ENCODE results near the gene AKAP8L.

Gene AKAP8L, protein sequence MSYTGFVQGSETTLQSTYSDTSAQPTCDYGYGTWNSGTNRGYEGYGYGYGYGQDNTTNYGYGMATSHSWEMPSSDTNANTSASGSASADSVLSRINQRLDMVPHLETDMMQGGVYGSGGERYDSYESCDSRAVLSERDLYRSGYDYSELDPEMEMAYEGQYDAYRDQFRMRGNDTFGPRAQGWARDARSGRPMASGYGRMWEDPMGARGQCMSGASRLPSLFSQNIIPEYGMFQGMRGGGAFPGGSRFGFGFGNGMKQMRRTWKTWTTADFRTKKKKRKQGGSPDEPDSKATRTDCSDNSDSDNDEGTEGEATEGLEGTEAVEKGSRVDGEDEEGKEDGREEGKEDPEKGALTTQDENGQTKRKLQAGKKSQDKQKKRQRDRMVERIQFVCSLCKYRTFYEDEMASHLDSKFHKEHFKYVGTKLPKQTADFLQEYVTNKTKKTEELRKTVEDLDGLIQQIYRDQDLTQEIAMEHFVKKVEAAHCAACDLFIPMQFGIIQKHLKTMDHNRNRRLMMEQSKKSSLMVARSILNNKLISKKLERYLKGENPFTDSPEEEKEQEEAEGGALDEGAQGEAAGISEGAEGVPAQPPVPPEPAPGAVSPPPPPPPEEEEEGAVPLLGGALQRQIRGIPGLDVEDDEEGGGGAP

DNA sequence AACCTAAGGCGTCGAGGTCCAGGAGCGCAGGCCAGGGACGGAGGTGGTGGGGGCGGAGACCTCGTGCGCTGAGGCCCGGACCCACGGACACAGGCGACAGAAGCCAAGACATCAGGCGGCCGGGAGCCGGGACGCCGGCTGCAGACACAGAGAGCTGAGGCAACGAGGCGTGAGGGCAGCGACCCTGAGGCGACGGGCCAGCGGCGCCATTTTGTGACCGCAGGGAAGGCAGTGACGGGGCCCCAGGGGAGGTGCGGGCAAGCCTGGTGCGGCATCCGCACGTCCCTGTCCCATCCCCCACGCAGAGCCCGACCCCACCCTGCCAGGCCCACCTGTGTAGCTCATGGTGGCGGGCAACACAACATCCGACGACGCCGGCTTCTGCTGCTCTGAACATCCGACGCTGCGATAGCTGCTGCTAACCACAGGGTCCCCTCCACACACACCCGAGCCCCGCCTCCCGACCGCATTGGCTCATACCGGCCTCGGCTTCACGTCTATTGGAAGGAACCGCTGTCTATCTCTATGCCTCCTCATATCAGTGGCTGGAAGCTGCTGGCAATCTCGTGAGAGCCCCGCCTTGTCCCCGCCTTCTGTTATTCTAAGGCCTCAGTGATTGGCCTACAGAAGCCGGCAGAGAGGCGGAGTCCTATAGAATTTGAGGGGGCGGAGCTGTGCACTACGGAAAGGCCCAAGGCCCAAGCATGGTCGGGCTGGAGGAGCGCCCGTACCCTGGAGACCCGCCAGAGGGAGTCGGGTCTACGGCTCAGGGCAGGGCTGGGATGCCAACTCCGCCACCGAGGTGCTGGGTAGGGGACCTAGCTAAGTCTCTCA lies at the start of gene AKAP8L:
Gene AKAP8L, minus strand, starts transcription at position 410 of the 834 bp plus-strand sequence. Its CDS starts 65 bp downstream, at position 345.
- peak; percentile 99 for FAIRE-seq

DNA sequence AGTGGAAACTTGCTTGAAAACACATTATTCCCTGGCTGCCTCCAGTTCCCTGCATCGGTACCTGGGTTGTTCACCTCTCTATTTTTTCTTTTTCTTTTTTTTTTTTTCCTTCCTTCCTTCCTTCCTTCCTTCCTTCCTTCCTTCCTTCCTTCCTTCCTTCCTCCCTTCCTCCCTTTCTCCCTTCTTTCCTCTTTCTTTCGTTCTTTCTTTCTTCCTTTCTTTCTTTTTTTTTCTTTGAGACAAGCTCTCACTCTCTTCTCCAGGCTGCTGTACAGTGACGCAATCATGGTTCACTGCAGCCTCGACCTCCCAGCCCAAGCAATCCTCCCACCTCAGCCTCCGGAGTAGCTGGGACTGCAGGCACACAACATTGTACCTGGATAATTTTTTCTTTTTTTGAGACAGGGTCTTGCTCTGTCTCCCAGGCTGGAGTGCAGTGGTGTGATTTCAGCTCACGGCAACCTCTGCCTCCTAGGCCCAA lies 49.0 kb upstream of the AKAP8L start:
- no peak for FAIRE-seq

DNA sequence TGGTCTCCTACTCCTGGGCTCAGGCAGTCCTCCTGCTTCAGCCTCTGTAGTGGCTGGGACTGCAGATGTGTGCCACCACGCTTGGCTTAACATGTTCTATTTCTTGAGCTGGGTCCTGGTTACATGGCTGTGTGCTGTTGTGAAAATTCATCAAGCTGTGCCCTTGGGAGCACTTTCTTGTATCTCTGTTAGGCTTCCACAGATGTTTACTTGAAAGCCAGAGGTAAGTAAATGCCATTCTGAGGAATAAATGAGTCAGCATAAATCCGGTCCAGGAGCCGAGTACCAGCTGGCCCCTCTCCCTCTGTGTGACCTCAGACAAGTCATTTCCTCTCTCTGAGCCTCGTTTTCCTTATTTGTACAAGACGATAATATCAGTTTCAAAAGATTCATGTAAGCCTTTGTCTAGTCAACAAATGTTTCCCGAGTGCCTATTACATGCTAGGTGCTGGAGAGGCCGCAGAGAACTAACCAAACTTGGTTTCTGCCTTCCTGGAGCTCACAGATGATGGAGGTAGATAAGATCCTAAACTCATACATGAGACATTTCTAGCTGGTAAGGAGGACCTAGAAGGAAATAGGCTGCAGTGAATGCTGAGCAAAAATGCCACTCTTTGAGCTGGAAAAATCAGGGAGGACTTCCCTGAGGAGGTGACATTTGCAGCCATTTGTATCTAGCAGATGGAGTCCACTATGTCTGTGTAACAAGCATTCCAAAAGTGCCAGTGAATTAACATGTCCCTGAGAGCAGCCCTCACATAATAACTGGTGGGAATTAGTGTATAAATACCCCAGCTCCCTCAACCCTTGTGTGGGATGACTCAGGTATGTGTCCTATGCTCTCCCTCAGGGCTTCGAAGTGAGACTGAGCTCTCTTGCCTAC lies 48.3 kb upstream of the AKAP8L start:
- no peak for FAIRE-seq

DNA sequence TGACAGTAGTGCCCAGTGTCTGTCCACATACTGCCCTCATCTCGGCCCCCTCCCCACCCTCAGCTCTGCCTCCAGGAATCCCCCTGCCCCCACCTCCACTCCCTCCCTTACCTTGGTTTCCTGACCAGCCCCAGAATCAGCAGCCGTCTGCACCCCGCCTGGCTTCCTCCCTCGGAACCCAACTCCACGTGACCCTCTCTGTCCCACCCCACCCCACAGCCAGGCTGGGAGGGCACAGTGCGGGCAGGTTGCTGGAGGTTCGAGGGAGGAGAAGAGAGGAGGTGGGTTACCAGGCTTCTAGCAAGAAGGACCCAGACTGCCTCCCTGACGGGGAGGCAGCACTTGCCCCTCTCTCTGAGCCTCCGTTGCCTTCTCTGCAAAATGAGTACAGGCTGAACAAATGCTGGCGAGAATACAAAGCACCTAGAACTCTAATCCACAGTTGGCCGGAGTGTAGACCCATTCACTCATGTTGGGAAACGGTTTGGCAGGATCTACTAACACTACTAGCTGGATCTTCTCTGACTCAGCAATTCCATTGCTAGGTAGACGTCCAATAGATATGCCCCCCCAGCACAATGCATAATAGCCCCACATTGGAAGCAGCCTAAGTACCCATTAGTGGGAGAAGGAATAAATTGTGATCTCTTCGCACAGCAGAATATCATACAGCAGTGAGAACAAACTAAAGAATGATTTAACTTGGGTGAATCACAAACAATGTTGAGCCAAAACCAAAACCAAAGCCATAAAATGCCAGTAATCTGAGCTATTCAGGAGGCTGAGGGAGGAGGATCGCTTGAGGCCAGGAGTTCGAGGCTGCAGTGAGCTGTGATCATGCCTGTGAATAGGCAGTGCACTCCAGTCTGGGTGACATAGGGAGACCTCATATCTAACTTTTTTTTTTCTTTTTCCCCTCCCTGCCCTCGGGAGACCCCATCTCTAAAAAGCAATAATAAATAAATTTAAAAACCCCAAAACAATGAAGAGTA lies 45.9 kb upstream of the AKAP8L start, which contains the start of gene RASAL3:
Gene RASAL3, minus strand, starts transcription at position 151 of the 992 bp plus-strand sequence. CDS start 186 bp downstream, outside the sequence.
- FAIRE-seq: no peak

DNA sequence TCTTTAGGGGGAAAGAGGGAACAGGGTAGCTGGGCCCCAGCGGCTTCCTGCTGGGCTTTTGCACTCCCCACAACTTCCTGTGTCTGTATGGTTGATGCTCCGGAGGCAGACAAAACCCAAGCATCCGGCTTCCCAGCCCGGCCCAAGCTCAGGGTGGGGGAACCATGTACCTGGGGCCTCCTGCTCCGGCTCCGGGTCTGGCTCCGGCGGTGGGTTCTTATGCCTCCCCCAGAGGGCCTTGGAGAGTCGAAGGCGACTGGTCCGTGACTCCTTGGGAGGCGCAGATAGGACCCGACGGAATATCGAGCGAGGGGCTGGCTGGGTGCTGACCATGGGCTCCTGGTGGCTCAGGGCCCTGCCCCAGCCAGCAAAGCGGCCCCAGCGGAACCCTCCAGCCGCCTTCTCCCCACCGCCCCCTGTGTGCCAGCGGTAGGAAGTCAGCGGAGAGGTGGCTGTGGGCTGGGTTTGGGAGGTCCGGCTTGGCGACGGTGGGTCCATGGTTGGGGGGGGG lies 45.1 kb upstream of the AKAP8L start:
- FAIRE-seq: no peak

DNA sequence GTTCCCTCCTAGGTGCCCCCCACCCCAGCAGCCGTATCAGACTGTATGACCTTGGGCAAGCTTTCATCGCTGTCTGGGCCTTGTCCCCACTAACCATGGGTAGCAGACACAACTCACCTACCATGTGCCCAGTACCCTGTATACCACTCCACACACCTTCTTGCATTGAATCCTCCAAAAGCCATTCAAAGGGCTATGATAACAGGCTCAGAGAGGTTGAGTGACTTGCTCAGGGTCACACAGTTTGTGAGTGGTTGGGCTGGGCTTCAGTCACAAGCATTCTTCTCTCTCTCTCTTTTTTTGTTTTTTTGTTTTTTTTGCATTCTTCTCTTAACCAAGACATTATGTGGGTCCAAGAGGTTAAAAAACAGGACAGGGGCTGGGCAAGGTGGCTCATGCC lies 42.9 kb upstream of the AKAP8L start:
- FAIRE-seq: no peak

DNA sequence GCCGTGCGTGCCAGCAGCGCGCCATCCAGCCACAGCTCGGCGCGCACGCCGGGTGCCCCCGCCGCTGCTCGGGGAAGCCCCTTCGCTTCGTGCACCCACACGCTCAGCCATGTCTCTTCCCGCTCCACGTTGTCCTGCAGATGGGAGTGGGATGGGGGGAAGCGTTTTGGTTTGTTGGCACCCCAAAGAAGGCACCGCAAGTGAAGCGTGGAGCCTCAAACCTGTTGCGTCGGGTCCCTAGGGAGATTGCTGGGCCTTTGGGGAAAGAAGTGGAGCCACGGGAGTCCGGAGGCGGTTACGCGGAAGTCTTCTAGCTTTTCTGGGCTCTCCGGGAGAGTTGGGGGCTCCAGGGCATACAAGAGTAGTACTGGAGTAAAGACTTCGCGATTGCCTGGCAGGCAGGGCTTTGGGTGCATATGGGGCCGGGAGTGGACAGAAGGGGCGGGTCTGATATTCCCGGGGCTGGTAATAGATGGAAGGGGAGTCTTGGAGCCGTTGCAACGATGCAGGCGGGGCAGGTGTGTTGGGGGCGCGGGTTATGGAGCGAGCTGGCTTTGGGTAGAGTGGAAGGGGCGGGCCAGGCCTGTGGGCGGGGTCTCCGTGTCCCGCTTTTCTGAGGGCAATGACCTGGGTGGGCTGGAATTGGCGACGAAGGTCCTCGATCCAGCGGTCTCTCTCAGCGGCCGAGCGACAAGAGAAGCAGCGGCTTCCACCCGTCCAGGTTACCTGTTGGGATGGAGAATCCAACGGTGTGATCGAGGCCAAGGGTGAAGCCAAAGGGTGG lies 39.1 kb upstream of the AKAP8L start:
- no peak for FAIRE-seq

DNA sequence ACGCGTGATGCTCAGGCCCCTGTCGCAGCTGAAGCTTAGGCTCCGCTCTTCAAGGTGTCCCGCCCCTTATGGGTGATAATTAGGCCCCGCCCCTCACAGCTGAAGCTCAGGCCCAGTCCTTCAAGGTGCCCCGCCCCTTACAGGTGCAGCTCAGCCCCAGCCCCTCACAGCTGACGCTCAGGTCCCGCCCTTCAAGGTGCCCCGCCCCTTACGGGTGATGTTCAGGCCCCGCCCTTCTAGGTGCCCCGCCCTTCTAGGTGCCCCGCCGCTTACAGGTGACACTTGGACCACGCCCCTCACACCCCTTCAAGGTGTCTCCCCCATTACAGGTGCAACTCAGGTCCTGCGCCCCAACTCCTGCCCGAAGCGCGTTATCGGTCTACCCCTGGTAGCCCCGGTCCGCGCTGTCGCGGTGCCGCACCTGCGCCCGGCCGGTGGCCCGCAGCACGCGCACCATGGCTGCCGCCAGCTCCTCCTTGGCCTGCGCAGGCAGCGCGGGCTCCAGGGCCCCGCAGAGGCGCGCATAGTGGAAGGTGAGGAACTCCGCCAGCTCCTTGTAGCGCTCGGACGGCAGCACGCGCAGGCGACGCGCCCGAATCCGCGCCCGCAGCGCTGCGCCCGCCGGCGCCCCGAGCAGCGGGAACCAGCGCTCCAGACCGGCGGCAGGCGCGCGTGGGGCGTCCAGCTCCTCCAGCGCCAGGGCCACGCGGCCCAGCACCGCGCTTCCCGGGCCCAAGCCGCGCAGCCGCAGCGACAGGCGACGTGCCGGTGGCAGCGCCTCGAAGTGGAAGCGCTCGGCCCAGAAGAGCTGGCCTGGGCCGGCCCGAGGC lies 38.3 kb upstream of the AKAP8L start:
- FAIRE-seq: no peak

DNA sequence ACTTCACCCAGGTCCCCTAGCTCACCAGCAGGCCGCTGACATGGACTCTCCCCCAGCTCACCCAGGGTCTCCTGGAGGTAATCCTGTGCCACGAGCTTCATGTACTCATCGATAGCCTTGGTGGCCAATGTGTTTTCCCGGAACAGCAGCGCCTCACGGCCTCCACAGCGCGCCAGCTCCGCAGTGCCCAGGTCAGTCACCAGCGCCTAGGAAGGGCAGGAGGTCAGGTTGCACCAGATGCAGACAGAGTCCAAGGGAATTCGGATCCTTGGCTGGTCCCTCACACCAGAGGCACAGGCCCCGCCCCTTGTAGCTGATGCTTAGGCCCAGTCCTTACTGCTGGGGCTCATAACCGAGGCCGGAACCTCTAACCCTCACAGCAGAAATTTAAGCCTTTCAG lies 37.7 kb upstream of the AKAP8L start:
- no peak for FAIRE-seq

DNA sequence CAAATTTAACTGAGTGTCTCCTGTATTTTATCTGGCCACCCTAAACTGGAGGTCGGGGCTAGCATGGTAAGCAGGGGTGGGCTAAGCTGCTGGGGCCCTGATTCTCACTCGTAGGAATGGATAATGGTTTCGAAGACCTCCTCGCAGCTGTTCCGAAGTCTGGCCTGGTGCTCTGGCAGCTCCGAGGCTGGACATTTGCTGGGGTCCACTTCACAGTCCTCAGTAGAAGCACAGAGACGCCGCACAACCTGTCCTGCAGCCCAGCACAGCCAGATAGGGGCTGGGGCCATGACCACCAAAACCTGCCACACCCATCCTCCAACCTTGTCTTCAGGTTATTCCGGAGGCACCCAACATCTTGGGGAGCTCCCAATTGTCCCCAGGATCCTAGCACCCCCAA lies 37.2 kb upstream of the AKAP8L start:
- FAIRE-seq: no peak

DNA sequence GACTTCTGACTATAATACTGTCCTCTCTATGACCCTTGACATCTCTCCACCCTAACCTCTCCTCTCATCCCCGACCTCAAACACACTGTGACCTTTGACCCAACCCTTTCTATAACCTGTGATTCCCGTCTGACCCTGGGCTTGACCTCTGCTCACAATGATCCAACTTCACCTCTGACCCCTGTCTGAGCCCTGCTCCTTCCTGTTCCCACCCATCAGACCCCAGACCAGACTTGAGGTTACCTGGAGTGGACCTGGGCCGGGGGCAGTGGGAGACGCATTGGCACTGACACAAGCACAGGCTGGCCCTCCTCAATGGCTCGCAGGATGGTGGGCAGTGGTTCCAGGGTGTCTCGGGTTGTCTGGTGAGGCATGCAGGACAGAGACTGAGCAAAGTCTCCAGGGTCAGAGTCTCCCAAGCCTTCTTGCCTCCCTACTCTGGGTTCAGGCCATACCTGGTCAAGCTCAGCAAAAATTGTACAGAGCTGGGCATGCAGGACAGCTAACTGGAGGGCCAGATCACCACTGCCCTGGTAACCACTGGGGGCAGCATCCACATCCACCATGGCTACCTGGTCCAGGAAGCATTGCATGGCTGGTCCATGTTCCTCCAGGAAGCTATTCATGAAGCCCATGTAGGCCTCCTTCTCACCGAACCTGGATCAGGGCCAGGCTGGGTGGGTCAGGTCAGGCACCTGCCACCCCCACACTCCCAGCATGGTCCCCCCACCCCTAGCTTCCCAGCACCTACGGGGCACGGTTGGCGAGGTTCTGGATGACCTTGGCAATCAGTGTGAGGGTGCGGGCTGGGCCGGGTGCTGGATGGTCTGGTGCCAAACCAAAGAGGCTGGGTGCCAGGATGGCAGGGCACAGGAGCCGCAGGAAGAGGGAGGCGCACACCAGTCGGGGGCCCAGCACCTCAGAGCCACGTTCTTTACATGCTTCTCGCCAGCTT lies 35.4 kb upstream of the AKAP8L start:
- no peak for FAIRE-seq

DNA sequence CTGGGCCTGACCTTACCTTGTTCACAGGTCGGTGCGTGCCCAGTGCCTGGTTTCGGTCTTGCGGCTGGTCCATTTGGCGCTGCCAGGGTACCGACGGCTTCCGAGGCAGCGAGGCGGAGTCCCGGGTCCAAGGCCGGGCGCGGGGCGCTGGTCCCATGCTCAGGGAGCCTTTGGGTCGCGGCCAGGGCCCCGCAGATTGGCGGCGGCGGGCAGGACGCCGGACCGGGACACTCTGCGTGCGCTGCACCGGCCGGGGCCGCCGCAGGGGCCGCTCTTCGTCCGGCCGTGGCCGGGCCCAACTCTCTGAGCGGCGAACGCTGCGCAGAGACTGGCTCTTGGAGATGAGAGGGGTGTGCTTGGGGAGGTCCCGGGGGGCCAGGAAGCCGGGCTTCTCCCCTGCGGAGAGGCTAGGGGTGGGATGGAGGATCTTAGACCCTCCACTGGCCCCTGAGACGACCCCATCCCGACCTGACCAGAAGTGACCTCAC lies 34.3 kb upstream of the AKAP8L start:
- no peak for FAIRE-seq

DNA sequence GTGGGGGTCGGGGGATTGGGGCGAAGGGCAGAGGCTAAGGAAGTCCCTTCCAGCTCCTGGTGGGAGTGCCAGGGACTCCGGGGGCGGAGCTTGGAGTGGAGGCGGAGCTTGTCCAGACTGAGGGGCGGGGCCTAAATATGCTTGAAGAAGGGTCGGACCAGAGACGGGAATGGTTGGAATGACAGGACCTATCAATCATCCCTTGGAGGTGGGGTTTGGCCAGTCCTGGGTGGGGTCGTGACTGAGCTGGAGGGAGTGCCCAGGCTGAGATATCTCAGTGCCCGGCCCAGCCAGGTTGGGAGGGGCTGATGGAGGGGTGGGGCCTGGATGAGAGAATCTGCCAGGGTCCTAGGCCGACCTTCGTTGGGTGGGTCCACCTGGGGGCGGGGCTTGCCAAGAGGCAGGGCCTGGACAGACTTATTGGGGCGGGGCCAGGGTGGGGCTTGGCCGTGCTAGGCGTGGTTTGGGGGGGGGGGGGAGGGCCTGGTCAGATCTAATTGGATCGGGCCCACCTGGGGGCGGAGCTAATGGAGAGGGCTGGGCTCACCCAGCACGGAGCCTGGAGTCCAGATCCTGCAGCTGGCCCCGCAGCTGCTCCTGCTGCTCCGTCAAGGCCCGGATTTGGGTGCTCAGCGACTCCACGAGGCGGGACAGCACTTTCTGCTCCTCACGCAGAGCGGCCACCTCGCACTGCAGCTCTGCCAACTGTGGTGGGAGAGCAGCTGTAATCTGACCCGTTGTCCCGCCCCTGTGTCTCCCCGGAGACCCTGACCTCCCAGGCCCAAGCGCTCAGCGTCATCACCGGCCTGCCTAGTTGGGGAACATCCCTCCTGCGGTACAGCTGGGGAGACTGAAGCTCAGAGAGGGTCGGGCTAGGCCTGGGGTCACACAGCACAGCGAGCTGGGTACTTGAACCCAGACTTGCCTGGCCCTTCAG lies 33.6 kb upstream of the AKAP8L start:
- peak; percentile 96 for FAIRE-seq

DNA sequence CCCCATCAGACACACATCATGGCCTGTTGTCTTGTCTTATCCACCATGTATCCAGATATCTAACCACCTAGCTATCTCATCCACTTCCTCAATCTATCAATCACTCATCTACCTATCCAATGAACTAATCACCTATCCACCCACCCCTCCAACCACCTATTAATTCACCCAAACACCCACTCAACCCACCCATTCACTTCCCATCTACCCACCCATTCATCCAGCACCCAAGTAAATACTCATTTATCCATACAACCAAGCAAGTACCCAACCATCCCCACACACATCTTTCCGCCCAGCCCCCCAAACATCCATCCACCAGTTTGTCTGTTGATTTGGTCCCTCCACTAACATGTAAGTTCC lies 31.7 kb upstream of the AKAP8L start:
- no peak for FAIRE-seq

DNA sequence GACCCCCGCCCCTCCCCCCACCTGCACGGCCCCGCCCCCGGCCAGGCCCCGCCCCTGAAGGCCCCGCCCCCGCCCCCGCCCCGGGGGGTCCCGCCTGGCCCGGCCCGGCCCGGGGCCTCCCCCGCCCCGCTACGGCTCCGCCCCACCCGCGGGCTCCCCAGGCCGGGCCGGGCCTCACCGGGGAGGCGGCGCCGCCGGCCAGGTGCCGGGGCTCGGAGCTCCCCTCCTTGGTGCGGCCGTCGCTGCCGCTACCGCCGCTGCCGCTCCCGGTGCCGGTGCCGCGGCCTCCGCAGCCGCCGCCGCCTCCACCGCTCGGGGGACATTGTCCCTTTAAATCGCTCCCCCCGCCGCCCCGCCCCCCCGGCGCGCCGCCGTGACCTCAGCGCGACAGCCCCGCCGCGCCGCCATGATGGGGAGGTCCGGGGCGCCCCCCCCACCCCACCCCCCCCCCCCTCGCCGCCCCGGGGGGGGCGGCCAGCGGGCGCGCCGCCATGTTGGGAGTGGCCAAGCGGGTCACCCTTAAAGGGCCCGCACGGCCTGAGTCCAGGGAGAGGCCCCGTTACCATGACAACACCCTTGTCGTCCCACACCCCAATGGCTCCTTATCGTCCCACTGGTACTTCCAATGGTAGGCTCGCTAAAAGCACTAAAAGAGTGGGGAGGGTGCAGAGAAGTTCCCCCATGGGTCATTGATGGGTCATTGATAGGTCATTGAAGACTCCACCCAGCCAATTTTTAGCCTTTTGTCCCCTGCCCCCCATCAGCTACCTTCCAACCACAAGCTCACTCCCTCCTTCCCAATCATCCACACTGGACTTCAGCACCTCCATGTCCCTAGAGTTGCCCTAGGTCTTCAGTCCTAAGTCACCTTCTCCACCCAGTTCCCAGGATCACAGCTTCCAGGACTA lies 31.1 kb upstream of the AKAP8L start, which contains the start of gene WIZ:
Gene WIZ, minus strand, starts transcription at position 337 of the 908 bp plus-strand sequence. CDS start 1,649 bp downstream, outside the sequence.
- FAIRE-seq: no peak
